Stimulated activated CD4-positive, alpha-beta T cell treated with anti-CD3 and anti-CD28 coated beads, TNF-alpha, amount 100 ng/mL, for 24 hours (primary cell): Measurements from ENCODE around the gene ACE.

Experiments
- DNase-seq, 3 experiments: peaks; one replicate each; pipeline ENCODE4 v3.0.0-alpha.2; 2020; ENCODE audit warnings: low read depth in 3 of 3

ACE gene

DNA sequence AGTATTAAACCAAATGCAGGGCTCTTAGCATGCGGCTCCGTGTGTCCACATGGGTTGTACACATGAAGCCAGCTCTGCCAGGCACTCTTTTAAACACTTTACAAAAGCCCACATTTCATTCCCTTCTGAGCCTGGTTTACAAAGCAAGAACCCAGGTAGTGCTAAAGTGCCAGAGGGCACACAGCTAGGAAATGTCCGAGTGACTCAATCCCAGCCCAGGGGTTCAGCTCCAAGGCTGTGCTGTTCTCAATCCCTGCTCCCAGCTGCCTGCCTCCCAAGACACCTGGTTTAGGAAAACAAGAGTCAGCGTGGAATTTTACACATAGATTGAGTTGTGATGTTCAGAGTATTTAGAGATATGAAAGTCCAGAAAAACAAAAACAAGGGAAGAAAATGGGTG, 60.1 kb downstream of the ACE start:
- DNase-seq, result no peak

DNA sequence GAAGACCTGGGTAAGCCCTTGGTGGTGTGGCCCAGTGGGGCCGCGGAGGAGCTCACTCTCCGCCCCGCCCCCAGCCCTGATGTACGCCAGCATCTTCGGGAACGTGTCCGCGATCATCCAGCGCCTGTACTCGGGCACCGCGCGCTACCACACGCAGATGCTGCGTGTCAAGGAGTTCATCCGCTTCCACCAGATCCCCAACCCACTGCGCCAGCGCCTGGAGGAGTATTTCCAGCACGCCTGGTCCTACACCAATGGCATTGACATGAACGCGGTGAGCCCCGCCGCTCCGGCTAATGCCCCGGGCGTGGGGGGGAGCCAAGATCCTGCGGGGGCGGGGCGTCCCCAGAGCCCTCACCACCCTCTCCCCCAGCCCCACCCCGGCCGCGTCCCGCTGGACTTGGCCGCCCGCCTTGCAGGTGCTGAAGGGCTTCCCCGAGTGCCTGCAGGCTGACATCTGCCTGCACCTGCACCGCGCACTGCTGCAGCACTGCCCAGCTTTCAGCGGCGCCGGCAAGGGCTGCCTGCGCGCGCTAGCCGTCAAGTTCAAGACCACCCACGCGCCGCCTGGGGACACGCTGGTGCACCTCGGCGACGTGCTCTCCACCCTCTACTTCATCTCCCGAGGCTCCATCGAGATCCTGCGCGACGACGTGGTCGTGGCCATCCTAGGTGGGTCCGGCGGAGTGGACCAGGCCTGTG, 61.3 kb downstream of the ACE start:
- no peak for DNase-seq

DNA sequence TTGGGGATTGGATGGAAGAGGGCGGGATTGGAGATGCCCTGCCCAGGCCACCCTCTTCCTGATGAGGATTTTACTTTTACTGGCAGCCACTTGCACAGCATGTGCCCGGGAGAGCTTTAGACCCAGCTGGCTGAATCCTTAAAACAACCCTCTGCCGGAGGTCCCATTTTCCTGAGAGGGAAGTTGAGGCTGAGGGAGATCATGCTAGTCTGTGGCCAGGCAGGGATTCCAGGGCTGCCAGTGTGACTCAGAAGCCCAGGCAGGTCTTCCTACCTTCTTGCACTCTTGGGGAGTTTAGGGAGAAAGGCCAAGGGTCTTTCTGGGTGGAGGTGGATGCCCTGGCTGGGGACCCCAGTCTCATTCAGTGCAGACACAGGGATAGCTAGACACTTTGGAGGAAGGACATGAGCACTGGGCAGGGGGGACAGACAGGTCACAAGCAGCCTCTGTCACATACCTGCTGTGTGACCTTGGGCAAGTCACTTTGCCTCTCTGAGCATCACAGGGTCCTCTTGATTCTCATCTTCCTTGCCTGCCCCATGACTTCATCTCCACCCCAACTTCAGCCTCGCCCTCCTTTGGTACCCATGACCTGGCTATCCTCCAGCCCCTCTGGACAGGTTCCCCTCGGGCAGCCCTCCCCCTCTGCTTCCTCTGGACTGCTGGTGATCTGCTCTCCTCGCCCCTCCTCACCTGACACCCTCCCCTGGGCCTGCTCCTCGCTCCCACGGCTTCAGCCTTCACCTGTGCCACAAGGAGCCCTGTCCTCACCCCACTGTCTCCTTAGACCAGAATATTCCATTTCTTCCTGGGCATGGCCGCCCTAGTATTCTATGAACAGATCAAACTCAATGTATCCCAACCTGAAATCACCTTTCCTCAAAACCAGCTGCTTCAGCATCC, 62.1 kb downstream of the ACE start:
- no peak for DNase-seq

DNA sequence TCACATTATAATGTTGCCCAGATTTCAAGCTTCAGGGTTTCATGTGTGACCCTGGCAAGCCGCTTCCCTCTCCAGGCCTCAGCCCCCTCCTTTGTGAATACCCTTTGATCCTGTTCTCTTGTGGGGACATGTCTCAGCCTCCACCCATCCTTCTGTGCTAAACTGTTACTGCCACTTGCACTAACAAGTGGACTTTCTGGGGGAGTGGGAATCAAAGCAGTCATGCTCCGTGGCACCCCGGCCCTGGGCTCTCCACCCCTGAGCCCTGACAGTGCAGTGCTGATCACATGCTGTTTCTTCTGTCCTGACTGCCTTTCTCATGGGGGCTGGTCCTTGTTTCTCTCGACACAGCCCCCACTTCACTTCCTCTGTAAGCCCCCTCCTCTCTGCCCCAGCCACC, 63.7 kb downstream of the ACE start:
- no peak for DNase-seq

DNA sequence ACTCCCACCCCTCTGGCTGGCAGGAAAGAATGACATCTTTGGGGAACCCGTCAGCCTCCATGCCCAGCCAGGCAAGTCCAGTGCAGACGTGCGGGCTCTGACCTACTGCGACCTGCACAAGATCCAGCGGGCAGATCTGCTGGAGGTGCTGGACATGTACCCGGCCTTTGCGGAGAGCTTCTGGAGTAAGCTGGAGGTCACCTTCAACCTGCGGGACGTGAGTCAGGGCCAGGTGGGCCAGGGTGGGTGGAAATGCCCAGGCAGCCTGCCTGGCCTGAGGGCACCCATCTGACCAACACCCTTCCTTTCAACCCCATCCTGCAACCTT, 65.3 kb downstream of the ACE start:
- no peak for DNase-seq

DNA sequence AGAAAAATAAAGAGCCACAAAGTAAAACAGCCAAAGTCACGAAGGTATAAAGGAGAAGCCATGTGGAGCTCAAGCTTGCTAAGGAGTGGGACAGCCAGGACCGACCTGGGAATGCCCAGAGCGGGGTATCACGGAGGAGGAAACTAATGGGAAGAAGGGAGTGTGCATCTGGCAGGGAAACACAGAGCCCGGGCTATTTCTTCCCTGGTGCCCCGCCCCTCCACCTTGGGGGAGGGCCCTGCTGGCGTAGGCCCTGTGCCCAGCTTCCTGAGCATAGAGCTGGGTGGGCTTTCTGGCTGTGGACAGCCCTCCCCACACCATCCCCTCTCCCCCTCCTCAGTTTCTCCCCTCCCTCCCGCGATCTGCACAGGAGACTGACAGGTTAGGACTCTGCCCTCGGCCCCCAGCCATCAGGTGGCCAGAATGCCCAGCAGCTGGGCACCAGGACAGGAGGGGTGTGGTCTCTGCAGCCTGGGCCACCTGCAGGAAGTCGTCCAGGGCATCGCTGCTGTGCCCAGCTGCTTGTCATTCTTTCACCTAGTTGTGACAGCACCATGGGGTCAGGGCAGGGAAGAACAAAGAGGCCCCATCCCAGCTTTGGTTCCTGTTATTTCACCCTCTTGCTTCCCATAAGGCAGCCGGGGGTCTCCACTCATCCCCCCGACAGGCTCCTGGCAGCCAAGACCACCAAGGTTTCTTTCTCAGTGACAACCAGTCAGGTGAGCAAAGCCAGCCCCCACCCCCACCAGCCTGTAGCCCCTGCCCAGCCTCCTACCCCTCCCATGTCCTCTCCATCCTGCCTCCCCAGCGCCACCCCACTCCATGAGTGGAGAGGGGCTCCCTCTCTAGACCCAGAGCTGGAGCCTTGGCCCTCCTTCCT, 66.3 kb downstream of the ACE start:
- no peak for DNase-seq

DNA sequence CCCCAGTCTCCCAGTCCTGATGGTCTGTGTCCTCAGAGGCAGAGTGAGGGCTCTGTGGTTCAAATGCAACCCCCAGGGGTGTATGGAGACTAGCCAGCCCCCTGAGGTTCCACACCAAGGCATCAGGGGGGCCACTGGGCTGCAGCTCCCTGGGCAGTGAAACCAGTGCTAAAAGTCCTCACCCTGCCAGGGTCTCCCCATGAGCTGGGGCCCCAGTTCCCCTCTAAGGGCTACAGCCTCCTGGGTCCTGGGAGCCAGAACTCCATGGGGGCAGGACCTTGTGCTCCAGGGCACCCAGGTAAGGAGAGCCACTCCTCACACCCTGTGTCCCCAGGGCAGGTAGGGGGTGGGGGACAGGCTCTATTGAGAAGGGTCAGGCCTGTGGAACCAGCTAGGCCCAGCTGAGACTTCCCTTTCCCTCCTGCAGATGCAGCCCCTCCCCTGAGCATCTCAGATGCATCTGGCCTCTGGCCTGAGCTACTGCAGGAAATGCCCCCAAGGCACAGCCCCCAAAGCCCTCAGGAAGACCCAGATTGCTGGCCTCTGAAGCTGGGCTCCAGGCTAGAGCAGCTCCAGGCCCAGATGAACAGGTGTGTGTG, 67.1 kb downstream of the ACE start:
- no peak for DNase-seq

DNA sequence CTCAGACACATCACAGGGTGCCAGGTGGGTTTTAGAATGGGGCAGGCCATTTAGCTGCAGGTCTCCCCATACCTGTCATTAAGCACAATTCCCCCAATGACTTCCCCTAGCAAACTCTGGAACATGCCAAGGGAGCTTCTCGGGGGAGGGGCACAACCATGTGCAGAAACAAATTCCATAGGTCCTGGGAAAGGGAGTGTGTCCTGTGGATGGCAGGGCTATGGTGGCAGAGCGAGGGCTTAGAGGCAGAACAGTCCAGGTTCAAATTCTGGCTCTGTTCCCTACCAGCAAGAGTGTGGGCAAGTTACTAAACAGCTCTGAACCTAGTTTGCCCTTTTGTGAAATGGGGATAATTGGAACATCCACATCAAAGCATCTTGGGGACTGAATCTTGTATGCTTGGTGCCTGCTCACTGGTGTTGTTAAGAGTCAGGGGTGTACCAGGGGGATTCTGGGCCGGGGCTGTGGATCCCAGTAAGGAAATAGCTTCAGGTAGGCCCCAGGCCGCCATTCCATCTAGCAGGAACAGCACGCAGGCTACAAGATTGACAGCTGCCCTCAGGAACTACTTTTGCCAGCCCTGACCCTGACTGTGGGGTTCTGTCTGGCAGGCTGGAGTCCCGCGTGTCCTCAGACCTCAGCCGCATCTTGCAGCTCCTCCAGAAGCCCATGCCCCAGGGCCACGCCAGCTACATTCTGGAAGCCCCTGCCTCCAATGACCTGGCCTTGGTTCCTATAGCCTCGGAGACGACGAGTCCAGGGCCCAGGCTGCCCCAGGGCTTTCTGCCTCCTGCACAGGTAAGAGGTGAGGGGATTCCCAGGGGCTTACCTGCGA, 67.8 kb downstream of the ACE start:
- DNase-seq, result no peak

DNA sequence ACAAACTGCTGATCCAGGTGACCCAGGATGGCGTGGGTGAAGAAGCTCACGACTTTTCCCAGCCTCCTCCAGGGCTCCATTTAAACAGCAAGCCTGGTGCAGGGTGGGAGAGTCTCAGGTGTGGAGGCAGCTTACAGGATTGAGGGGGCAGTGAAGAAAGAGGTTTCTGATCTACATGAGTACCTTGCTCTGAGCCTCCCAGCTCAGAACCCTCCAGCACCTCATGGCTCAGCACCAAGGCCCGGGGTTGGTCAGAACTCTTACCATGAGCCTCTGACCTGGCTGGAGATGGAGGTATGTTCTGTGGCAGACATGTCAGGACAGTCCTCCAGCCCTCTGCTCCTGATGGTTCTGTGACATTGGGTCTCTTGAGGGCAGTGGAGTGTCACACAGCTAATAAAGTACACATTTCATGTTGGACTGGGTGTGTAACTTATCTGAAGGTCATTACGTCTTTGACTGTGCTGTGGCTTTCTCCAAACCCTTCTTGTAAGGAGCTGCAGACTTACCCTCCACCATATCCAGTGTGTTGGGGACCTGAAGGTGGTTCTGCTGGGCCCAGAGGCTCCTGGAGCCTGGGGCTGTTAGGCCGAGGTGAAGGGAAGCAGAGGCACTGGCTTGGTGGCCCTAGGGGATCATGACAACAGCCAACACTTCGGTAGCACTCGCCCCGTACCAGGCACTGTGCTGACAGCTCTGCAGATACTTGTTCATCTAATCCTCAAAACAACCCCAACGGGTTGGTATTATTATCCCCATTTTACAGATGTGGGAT, 69.6 kb downstream of the ACE start:
- DNase-seq, result no peak

DNA sequence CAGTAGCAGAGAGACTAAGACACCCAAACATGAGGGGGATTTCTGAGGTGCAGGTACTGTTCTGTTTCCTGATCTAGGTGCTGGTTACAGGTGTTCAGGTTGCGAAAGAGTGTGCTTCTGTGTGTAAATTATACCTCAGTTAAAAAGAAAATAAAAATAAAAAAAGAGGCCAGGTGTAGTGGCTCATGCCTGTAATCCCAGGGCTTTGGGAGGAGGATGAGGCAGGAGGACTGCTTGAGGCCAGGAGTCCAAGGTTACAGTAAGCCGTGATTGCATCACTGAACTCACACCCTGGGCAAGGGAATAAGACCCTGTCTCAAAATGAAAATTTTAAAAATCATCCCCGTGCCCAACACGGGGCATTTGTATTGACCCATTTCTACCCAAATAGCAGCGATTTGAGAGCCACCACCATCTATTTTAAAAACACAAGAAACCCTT, 70.2 kb downstream of the ACE start:
- DNase-seq, result no peak
